MM.1S (cell line): ENCODE measurements around the gene TTLL11.

Experiments used
- DNase-seq: peaks from one replicate; pipeline ENCODE4 v3.0.0-alpha.2; 2015
- H2AFZ ChIP-seq: fragments of 300-600 bp; sonication (generic); 2 replicates; pipeline ENCODE4 v1.6.0; 2016; ENCODE audit warnings: antibody characterized with exemption, low read length
- H3F3A ChIP-seq: fragments of 300-600 bp; sonication (generic); 2 replicates; pipeline ENCODE4 v1.6.1; 2016; ENCODE audit warnings: mild to moderate bottlenecking, antibody characterized with exemption, low read length, moderate library complexity, mixed read lengths; ENCODE audit not compliant: insufficient read depth
- H3K27ac ChIP-seq: fragments of 300-600 bp; sonication (generic); 2 replicates; pipeline ENCODE4 v1.5.1; 2016; ENCODE audit warnings: mild to moderate bottlenecking, low read length
- H3K27me3 ChIP-seq: fragments of 300-600 bp; sonication (generic); replicated peaks from 2 replicates; pipeline ENCODE4 v1.6.0; 2016; ENCODE audit warnings: low read length; ENCODE audit not compliant: insufficient read depth
- H3K36me3 ChIP-seq: fragments of 300-600 bp; sonication (generic); replicated peaks from 2 replicates; pipeline ENCODE4 v1.6.1; 2016; ENCODE audit warnings: mild to moderate bottlenecking, low read length, mixed read lengths; ENCODE audit not compliant: insufficient read depth
- H3K4me1 ChIP-seq: fragments of 300-600 bp; sonication (generic); 2 replicates; pipeline ENCODE4 v1.6.1; 2016; ENCODE audit warnings: low read length, mixed read lengths
- H3K4me2 ChIP-seq: fragments of 300-600 bp; sonication (generic); 2 replicates; pipeline ENCODE4 v1.6.0; 2016; ENCODE audit warnings: low read depth, low read length
- H3K4me3 ChIP-seq: fragments of 300-600 bp; sonication (generic); 2 replicates; pipeline ENCODE4 v1.5.1; 2016; ENCODE audit warnings: low read length, mixed read lengths
- H3K79me2 ChIP-seq: fragments of 300-600 bp; sonication (generic); 2 replicates; pipeline ENCODE4 v1.6.1; 2016; ENCODE audit warnings: mixed run types, low read length, mixed read lengths
- H3K9ac ChIP-seq: fragments of 300-600 bp; sonication (generic); 2 replicates; pipeline ENCODE4 v1.6.1; 2016; ENCODE audit warnings: low read length, mixed read lengths
- H3K9me2 ChIP-seq: fragments of 300-600 bp; sonication (generic); replicated peaks from 2 replicates; pipeline ENCODE4 v1.6.1; 2016; ENCODE audit warnings: mild to moderate bottlenecking, low read length, mixed read lengths; ENCODE audit not compliant: insufficient read depth
- H3K9me3 ChIP-seq: fragments of 300-600 bp; sonication (generic); replicated peaks from 2 replicates; pipeline ENCODE4 v1.6.1; 2016; ENCODE audit warnings: mild to moderate bottlenecking, low read length, mixed read lengths; ENCODE audit not compliant: insufficient read depth
- H4K20me1 ChIP-seq: fragments of 300-600 bp; sonication (generic); 2 replicates; pipeline ENCODE4 v1.6.1; 2016; ENCODE audit warnings: mild to moderate bottlenecking, low read length, moderate library complexity, mixed read lengths; ENCODE audit not compliant: insufficient read depth
- CTCF ChIP-seq: fragments of 300-600 bp; sonication (generic); IDR thresholded peaks from 2 replicates; pipeline ENCODE4 v1.5.1; 2016; ENCODE audit warnings: antibody characterized with exemption, low read length, mixed read lengths
- EZH2 ChIP-seq: fragments of 300-600 bp; sonication (generic); optimal IDR thresholded peaks from 2 replicates; pipeline ENCODE3; 2017; ENCODE audit warnings: low read depth, mild to moderate bottlenecking, antibody characterized with exemption, low read length, mixed read lengths
- EZH2phosphoT487 ChIP-seq: fragments of 300-600 bp; sonication (generic); IDR thresholded peaks from 2 replicates; pipeline ENCODE4 v1.6.1; 2018; ENCODE audit warnings: antibody characterized with exemption, low read length

The TTLL11 gene

GRCh38 chr9:121831869-121832268 is 261.2 kb downstream of the TTLL11 start:
- Histone ChIP-seq H3K36me3 (no peaks in the 10 kb centered on the region), H3K27me3 (no peaks in the 10 kb centered on the region), H3F3A (no peaks in the 10 kb centered on the region), H3K4me1 (no peaks in the 10 kb centered on the region), H3K79me2 (no peaks in the 10 kb centered on the region), H3K9me3 (no peaks in the 10 kb centered on the region), H4K20me1 (no peaks in the 10 kb centered on the region), H3K4me2 (no peak overlapping the region), H3K4me3 (no peak overlapping the region), H2AFZ (no peak overlapping the region), H3K9ac (no peak overlapping the region), H3K27ac (no peak overlapping the region), H3K9me2 (no peaks in the 10 kb centered on the region)
- TF ChIP-seq EZH2, result no peak
- no peak for TF ChIP-seq EZH2phosphoT487
- TF ChIP-seq CTCF, result no peak
- DNase-seq, result no peak

GRCh38 chr9:121830441-121831140 is 262.5 kb downstream of the TTLL11 start:
- no peak overlapping the region for H2AFZ ChIP-seq
- no peaks in the 10 kb centered on the region for H3K36me3 ChIP-seq
- no peaks in the 10 kb centered on the region for H3K27me3 ChIP-seq
- no peak overlapping the region for H3K27ac ChIP-seq
- TF ChIP-seq EZH2 (no peak), CTCF (no peak), EZH2phosphoT487 (no peak)
- H3K9me3 ChIP-seq, result no peaks in the 10 kb centered on the region
- no peak overlapping the region for H3K9ac ChIP-seq
- H3K4me3 ChIP-seq, result no peak overlapping the region
- no peaks in the 10 kb centered on the region for H3K4me1 ChIP-seq
- no peak overlapping the region for H3K4me2 ChIP-seq
- no peaks in the 10 kb centered on the region for H3K9me2 ChIP-seq
- no peaks in the 10 kb centered on the region for H3F3A ChIP-seq
- no peaks in the 10 kb centered on the region for H4K20me1 ChIP-seq
- no peak for DNase-seq
- H3K79me2 ChIP-seq, result no peaks in the 10 kb centered on the region

GRCh38 chr9:121827251-121827967 is 265.7 kb downstream of the TTLL11 start:
- no peak for TF ChIP-seq EZH2
- TF ChIP-seq CTCF, result no peak
- no peak for TF ChIP-seq EZH2phosphoT487
- H3K9ac ChIP-seq, result no peak overlapping the region
- H2AFZ ChIP-seq, result no peak overlapping the region
- DNase-seq, result no peak
- H3K36me3 ChIP-seq, result no peaks in the 10 kb centered on the region
- H4K20me1 ChIP-seq, result no peaks in the 10 kb centered on the region
- H3K9me3 ChIP-seq, result no peaks in the 10 kb centered on the region
- H3K27ac ChIP-seq, result no peak overlapping the region
- H3K4me2 ChIP-seq, result no peak overlapping the region
- H3K27me3 ChIP-seq, result no peaks in the 10 kb centered on the region
- no peaks in the 10 kb centered on the region for H3K9me2 ChIP-seq
- no peak overlapping the region for H3K4me3 ChIP-seq
- no peaks in the 10 kb centered on the region for H3K79me2 ChIP-seq
- H3K4me1 ChIP-seq, result no peaks in the 10 kb centered on the region
- no peaks in the 10 kb centered on the region for H3F3A ChIP-seq
